ENCODE data around the gene GPRC5C.
"Not testable (repeated sequence)": the region's sequence is repeated elsewhere in the genome, so short reads cannot be mapped to it uniquely, and the experiment has no call there.

Gene GPRC5C

GRCh38 chr17:74474043-74474792 lies 42.3 kb downstream of the GPRC5C start:
- no peak for DNase-seq

- no peak for DNase-seq
Measured at GRCh38 chr17:74475189-74475588, 43.3 kb downstream of the GPRC5C start.

- DNase-seq = no peak
Measured at GRCh38 chr17:74477411-74477810, 45.5 kb downstream of the GPRC5C start.

- DNase-seq = no peak
Measured at GRCh38 chr17:74478420-74479100, 46.7 kb downstream of the GPRC5C start.

- no peak for DNase-seq
Measured at GRCh38 chr17:74480290-74480689, 48.4 kb downstream of the GPRC5C start.

- no peak for DNase-seq
Measured at GRCh38 chr17:74481621-74482020, 49.7 kb downstream of the GPRC5C start.

- DNase-seq = no peak
Measured at GRCh38 chr17:74484066-74484465, 52.2 kb downstream of the GPRC5C start.

GRCh38 chr17:74485022-74485743 lies 53.3 kb downstream of the GPRC5C start:
- DNase-seq = no peak

GRCh38 chr17:74485841-74486240 lies 54.0 kb downstream of the GPRC5C start:
- no peak for DNase-seq

- DNase-seq = not testable (repeated sequence)
Measured at GRCh38 chr17:74488276-74488675, 56.4 kb downstream of the GPRC5C start.

GRCh38 chr17:74490716-74491115 lies 58.8 kb downstream of the GPRC5C start:
- no peak for DNase-seq

GRCh38 chr17:74491626-74492025 lies 59.7 kb downstream of the GPRC5C start:
- no peak for DNase-seq

GRCh38 chr17:74493331-74493833 lies 61.5 kb downstream of the GPRC5C start:
- DNase-seq = peak; percentile 66
